ENCODE data around the gene OMG.
"Not testable (repeated sequence)": the region's sequence is repeated elsewhere in the genome, so short reads cannot be mapped to it uniquely, and the experiment has no call there.

- TF ChIP-seq EZH2 (IDR thresholded peaks at IDR 0.05; ENCODE audit: borderline replicate concordance, low read depth, low read length, severe bottlenecking); POLR2AphosphoS5 (IDR thresholded peaks at IDR 0.05; ENCODE audit: insufficient read depth, low read depth, low read length); POLR2A (IDR thresholded peaks at IDR 0.05; ENCODE audit: low read depth, low read length): not testable (repeated sequence)
Measured at GRCh38 chr17:31287932-31288331, 9.1 kb downstream of the OMG start.
